ENCODE data around the gene RASSF7.
A peak's percentile ranks its signal among the peaks of the same experiment; 100 is the strongest.
"Not testable (repeated sequence)": the region's sequence is repeated elsewhere in the genome, so short reads cannot be mapped to it uniquely, and the experiment has no call there.

RASSF7 gene

DNA sequence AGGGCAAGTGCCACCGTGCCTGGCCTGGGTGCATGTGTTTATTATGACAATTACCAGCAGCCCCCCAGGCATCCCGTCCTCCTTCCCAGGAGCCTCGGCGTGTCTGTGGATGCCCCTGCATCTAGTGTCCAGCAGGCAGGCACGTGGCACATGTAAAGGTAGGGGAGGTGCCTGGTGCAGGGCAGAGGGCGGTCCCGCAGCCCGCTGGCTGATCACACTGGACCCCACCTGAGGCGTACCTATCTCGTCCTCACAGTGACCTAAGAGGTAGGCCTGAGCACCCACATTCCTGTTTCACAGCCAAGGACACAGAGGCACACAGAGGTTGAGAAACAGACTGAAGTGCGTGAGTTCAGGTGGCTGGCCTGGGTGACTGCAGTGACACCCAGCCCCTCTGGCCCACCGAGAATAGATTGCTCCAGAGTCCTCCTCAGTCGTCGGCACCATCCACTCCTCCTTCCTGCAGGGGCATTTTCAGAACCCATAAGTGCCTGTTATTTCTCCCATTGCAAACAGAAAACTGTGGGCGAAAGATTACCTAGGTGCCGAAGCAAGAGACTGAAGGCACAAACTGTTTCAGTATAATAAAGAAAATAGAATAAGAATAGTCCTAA, 12.5 kb downstream of the RASSF7 start:
- DNase-seq (ENCODE audit: extremely low read depth, low read depth): no peak
- TF ChIP-seq, protein P1, sequence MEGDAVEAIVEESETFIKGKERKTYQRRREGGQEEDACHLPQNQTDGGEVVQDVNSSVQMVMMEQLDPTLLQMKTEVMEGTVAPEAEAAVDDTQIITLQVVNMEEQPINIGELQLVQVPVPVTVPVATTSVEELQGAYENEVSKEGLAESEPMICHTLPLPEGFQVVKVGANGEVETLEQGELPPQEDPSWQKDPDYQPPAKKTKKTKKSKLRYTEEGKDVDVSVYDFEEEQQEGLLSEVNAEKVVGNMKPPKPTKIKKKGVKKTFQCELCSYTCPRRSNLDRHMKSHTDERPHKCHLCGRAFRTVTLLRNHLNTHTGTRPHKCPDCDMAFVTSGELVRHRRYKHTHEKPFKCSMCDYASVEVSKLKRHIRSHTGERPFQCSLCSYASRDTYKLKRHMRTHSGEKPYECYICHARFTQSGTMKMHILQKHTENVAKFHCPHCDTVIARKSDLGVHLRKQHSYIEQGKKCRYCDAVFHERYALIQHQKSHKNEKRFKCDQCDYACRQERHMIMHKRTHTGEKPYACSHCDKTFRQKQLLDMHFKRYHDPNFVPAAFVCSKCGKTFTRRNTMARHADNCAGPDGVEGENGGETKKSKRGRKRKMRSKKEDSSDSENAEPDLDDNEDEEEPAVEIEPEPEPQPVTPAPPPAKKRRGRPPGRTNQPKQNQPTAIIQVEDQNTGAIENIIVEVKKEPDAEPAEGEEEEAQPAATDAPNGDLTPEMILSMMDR (IDR thresholded peaks at IDR 0.05; ENCODE audit: low read depth, low read length): no peak

DNA sequence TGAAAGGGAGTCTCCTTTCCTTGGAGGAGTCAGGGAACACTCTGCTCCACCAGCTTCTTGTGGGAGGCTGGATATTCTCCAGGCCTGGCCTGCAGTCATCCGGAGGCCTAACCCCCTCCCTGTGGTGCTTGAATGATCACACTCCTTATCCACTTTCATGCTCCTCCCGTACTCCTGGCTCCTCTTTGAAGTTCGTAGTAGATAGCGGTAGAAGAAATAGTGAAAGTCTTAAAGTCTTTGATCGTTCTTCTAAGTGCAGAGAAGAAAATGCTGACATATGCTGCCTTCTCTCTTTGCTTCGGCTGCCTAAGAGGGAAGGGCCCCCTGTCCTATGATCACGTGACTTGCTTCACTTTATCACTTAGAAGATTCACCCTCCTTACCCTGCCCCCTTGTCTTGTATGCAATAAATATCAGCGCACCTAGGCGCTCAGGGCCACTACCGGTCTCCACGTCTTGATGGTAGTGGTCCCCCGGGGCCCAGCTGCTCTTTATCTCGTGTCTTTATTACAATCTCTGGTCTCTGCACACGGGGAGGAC, 13.3 kb downstream of the RASSF7 start:
- not testable (repeated sequence) for DNase-seq (ENCODE audit: extremely low read depth, low read depth)

DNA sequence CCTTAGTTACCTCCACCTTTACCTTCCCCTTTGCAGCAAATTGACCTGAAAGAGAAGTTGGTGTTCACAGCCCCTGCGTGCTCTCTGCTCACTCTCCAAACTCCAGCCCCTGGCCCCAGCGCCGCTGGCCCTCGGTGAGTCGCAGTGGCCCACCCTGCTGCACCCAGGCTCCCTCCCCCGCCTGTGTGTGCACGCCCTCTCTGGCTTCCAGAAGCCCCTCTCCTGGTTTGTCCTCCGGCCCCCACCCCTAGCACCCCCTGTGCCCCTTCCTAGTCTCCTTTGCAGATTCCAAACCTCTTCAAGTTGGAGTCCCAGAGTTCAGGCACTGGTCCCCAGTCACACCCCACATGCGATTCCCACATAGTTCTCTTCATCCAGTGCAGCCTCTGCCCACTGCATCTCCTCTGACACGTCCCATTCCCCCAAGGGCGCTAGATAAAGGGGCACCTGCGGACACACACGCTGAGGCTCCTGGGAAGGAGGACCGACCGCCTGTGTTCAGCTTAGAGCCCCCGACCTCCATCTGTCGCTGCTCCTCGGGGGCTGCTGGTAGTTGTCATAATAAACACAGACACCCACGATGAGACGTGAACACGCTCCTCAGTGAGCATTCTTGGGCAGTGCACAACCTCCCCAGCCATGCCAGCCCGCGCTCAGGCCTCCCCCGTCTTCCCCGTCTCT, 14.0 kb downstream of the RASSF7 start:
- no peak for DNase-seq (ENCODE audit: extremely low read depth, low read depth)
- TF ChIP-seq, protein P1 (IDR thresholded peaks at IDR 0.05; ENCODE audit: low read depth, low read length): no peak

DNA sequence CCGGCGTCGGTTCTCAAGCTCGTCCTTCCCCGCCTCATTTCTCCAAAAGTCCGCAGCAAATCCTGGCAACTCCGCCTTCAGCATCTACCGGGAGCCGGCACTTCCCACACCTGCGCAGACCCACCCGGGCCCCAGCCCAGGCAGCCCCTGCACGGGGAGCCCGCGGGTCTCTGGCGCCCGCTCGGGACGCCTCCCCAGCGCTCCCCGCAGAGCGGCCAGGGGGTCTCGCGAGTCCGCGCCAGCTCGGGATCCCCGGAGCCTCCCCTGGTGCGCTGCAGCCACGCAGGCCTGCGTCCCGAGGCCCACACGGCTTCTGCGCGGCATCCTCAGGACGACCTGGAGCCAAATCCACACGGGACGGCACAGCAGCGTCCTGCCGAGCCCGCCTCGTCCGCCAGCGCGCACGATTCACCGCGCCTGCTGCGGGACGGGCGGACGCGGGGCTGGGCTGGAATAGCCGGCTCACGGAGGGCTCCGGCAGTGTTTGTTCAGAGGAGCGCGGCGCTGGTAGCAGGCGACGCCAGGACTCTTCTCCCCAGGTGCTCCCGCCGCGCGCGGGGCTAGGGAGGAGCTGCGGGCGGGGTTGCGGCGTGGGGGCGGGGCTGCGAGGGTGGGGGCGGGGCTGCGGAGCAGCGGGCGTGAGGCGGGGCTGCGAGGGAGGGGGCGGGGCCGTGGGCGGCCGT, 14.7 kb downstream of the RASSF7 start:
- TF ChIP-seq, protein P1 (IDR thresholded peaks at IDR 0.05; ENCODE audit: low read depth, low read length): no peak
- no peak for DNase-seq (ENCODE audit: extremely low read depth, low read depth)

DNA sequence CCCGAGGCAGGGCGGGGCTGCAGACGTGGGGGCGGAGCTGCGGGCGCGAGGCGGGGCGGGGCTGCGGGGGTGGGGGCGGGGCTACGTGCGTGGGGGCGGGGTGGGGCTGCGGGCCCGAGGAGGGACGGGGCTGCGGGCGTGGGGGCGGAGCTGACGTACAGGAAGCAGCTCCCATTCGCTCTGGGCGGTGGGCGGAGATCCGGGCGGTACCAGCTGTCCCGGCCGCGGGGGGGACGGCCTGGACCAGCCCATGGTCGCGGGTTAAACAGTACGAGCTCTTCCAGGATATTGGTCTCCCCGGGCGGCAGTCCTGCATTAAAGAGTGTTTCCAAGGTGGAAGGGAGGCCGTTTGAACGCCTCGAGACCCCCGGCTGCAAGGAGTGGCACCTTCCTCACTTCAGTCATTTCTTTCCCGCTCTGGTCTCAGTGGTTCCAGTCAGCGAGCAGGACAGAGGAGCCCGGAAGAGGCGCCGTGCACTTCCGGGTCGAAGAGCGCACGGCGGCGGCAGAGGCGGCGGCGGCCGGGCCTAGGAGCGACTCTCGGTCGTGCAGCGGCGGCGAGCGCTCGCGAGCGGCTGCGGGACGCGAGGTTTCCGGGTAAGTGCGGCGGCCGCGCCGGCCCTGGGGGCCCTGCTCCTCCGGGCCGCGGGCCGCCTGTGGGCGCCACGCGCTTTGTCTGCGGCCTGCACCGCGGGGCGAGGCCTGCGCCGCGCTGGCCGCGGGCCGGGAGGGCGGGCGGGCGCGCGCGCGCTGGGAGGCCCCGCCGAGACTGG, 15.4 kb downstream of the RASSF7 start, which contains the start of gene PHRF1:
TSS of gene PHRF1 (plus strand) at position 475 of the 773 bp plus-strand sequence. CDS start 5,043 bp downstream, outside the sequence.
- DNase-seq (ENCODE audit: extremely low read depth, low read depth): peak; percentile 88
- TF ChIP-seq, protein P1 (IDR thresholded peaks at IDR 0.05; ENCODE audit: low read depth, low read length): no peak

DNA sequence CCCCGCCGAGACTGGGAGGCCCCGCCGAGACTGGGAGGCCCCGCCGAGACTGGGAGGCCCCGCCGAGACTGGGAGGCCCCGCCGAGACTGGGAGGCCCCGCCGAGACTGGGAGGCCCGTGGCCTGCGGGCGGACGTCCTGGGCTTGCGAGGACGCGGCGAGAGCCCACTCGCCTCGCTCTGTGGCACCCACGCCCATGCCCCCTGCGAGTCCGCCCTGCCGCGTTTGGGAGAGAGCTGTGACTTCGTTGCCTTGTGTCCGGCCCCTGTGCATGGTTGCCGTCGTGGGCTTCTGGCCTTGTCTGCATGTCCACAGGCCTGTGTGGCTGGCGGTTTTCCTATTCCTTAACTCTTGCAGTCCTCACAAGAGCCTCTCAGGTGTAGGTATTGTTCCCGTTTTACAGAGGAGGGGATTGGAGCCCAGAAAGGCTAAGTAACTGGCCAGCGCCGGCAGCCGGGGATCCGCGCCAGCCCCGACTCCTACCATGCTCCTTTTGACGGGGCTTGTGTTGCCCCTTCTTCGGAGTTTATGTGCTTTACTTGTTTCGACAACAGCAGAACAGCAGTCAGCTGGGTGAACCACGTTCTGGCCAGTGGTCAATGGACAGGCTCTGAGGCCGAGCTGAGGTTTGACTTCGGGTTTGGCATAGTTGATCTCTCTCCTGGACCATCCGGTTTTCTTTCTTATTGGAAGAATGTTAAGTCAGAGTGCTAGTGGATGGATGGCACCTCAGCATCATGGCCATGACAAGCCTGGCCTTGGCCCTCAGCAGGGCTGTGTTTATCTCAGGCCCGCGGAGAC, 16.2 kb downstream of the RASSF7 start:
- TF ChIP-seq, protein P1 (IDR thresholded peaks at IDR 0.05; ENCODE audit: low read depth, low read length): no peak
- no peak for DNase-seq (ENCODE audit: extremely low read depth, low read depth)

DNA sequence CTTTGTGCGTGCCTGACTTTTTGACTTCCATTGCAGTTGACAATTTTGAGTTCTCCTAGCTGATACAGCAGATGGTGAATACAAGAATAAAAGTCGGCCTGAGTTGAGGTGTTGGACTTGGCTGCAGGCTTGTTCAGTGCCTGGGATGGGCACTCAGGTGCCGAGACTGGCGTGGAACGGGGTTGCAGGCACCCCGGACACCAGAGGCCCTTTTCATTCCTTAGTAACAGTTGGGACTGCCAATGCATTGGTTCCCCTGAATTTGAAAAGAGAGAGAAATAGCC, 16.8 kb downstream of the RASSF7 start:
- TF ChIP-seq, protein P1 (IDR thresholded peaks at IDR 0.05; ENCODE audit: low read depth, low read length): no peak
- DNase-seq (ENCODE audit: extremely low read depth, low read depth): no peak

Data from AG09319 (cell line).